22Rv1 (cell line): ENCODE results near the gene RPP14.

Experiments
- CTCF ChIP-seq: fragments of 450-650 bp; IDR thresholded peaks from 2 replicates; pipeline ENCODE4 v1.5.1; 2017; ENCODE audit warnings: mild to moderate bottlenecking
- ZFX ChIP-seq: fragments of 450-650 bp; IDR thresholded peaks from 2 replicates; pipeline ENCODE4 v1.6.1; 2017; ENCODE audit warnings: antibody characterized with exemption, borderline replicate concordance

GRCh38 chr3:58281069-58281468 lies 25.0 kb upstream of the RPP14 start:
- TF ChIP-seq CTCF (no peak), ZFX (no peak)
